SKM-1 treated with dmso at 0.1 percent for 144 hours (cell line): ENCODE measurements around the gene WDPCP.
"Not testable (repeated sequence)": the region's sequence is repeated elsewhere in the genome, so short reads cannot be mapped to it uniquely, and the experiment has no call there.

Experiments used
- DNase-seq: peaks from one replicate; lab custom pipeline; 2025; ENCODE audit not compliant: unreplicated experiment; lab: John Stamatoyannopoulos, UW

The WDPCP gene

DNA sequence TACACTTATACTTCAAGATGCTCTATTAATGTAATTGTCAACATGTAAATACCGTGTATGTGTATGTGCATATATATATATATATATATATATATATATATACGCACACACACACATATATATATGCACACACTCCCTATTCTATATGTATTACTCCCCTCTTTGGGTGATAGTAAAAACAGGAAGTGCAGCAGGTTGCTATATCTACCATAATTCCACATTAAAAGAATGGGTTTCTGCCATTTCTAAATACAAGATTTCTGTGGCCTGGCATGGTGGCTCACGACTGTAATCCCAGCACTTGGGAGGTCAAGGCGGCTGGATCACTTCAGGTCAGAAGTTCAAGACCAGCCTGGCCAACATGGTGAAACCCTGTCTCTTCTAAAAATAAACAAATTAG is 460.7 kb downstream of the WDPCP start:
- DNase-seq = no peak

DNA sequence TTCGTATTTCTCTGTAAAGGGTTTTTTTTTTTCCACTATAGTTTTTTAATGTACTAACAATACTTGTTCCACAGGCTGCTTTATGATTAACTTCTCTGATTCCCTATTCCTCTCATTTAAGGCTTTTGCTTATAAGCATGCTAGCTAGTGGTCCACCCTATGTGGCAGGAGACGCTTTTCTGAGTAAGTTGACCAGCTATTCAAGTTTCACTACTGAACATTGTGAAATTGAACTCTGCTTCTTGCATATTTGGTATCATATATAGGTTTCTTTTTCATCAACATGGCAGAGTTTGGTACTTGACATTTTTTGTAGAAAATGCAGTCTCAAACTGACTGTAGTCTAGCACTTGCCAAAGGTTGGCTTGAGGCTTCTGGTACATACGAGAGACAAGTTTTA is 463.4 kb downstream of the WDPCP start:
- no peak for DNase-seq

DNA sequence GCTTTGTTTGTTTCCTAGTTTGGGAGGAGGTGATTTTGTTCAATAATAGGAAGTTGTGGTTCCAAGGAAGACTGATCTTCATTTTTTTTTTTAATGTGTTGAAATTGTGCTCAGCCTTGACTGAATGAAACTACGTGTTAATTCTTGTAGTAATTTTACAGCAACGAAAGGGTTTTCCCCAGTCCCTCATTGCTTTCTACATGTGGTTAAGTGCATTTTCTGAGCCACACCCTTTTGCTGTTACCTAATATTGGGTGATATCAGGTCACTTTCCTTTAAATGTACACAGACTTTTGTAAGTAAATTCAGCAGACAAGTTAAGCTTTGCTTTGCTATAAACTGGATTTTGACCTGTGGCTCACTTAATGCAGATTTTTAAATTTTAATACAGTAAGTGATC is 464.1 kb downstream of the WDPCP start:
- DNase-seq = no peak

- DNase-seq = no peak
Observed at GRCh38 chr2:63122921-63123320, 465.4 kb downstream of the WDPCP start.

- no peak for DNase-seq
Observed at GRCh38 chr2:63121055-63121834, 467.0 kb downstream of the WDPCP start.

DNA sequence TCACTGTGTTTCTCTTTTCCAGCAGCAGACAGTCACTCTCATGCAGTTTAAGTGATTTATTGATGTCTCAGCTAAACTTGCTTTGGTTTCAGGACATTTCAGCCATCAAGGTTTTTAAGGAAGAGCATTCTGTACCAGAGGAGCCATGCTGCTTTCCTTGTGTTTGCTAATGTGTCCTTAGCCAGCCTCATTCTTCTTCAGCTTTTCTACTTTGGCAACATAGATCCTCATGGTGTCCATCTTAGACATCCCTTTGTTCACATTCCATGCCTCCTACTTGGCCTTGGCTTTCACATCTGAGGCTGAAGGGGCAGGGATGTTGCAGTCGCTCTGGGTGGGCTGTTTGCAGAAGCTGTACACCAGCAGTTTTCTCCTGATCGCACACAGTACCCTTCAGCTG is 469.5 kb downstream of the WDPCP start:
- DNase-seq = no peak

- DNase-seq = no peak
Observed at GRCh38 chr2:63104482-63104881, 483.8 kb downstream of the WDPCP start.

DNA sequence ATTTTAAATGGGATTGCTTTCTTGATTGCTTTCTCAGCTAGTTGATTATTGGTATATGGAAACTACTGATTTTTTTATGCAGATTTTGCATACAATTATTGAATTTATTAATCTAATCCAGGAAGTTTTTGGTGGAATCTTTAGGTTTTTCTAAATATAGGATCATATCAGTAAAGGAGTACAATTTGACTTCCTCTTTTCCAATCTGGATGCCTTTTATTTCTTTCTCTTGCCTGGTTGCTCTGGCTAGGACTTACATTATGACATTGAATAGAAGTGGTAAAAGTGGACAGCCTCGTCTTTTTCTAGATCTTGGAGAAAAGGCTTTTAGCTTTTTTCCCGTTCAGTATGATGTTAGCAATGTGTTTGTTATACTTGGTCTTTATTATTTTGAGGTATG is 486.3 kb downstream of the WDPCP start:
- no peak for DNase-seq

- DNase-seq = no peak
Observed at GRCh38 chr2:63099032-63099431, 489.2 kb downstream of the WDPCP start.

DNA sequence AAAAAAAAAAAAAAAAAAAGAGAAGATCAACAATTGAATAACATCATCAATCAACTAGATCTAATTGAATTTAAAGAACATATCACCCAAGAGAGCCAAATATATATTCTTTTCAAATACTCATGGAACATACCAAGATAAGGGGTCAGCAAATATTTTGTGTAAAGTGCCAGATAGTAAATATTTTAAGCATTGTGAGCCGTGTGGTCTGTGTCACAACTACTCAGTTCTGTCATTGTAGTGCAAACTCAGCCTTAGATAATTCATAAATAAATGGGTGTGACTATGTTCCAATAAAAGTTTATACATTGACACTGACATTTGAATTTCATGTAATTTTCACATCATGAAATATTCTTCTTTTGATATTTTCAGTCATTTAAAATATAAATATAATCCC is 491.8 kb downstream of the WDPCP start:
- DNase-seq = no peak

GRCh38 chr2:63093502-63093901 is 494.8 kb downstream of the WDPCP start:
- DNase-seq = no peak

- no peak for DNase-seq
Observed at GRCh38 chr2:63092857-63093256, 495.4 kb downstream of the WDPCP start.

- DNase-seq = no peak
Observed at GRCh38 chr2:63092401-63092800, 495.9 kb downstream of the WDPCP start.

GRCh38 chr2:63086687-63087086 is 501.6 kb downstream of the WDPCP start:
- no peak for DNase-seq

- no peak for DNase-seq
Observed at GRCh38 chr2:63081404-63081803, 506.9 kb downstream of the WDPCP start.

DNA sequence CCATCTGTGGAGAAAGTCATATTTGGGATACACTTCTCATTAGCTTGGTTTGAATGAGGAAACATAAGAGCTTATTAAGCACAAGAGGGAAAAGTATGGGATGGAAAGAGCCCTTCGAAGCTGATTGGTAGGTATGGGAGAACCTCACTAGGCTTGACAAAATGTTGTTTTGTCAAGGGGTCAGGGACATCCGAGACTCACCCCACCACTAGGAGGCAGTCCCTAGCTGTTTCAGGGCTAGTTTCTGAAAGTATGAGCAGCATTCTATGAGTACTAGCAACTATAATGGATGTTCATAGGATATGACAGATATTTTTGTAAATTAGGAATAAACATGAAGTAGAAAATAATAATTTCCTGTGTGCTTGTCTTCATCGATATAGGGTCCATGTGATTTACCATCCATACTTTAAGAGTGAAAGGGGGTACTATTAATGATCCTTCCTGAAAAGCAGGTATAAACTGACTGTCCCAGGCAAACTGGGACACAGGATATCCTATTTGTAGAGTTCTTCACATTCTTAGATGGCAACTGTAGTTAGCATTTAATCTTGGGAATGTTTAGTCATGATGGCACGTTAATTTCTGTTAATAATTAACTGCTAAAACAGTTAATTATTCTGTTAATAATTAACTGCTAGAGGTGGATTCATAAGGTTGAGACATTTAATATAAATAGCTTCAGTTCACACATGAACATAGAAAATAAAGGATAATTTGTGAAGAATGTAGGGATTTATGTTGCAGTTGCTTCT is 509.2 kb downstream of the WDPCP start:
- DNase-seq = peak; percentile 8

- DNase-seq = not testable (repeated sequence)
Observed at GRCh38 chr2:63074399-63074798, 513.9 kb downstream of the WDPCP start.

- peak; percentile 33 for DNase-seq
Observed at GRCh38 chr2:63073994-63074393, 514.3 kb downstream of the WDPCP start.

DNA sequence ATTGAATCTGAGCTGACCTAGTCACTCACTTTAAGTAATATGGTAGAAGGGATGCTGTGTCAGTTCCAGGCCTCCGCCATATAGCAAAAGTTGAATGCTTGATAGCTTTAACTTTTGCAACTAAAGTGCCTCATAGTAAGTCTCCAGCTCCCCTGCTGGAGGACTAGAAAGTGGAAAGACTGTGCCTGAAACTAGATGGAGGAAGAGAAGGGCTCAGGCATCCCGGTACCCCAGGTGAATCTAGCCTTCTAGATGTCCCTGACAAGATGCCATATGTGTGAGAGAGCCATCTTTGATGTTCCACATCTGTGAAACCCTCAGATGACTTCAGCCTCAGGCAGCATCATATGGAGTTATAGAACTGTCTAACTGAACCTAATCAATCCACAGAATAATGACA is 516.6 kb downstream of the WDPCP start:
- DNase-seq = no peak
